Stimulated activated CD8-positive, alpha-beta memory T cell treated with anti-CD3 and anti-CD28 coated beads, Interleukin-12 subunit alpha, Interleukin-12 subunit beta, amount 100 ng/mL, for 24 hours (primary cell): ENCODE measurements around the gene EPHA8.

Source experiments
- DNase-seq: peaks from one replicate; pipeline ENCODE4 v3.0.0-alpha.2; 2020; ENCODE audit errors: extremely low read depth

EPHA8 gene

DNA sequence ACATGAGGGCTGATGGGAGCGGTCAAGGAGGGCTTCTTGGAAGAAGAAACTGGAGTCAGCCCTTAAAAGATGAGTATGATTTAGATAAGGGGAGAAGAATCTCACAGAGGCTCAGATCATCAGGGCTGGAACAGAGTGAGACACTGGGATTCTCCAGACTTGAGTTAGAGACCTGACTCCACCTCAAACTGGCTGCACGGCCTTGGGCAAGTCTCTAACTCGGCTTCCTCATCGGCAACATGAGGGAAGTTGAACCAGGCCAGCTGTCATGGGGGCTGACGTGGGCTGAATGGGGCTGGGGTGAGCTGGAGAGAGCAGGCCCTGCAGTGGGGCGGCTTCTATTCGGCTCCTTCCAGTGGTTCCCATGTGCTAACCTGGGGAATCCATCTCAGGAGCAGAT lies 82.6 kb downstream of the EPHA8 start:
- no peak for DNase-seq

DNA sequence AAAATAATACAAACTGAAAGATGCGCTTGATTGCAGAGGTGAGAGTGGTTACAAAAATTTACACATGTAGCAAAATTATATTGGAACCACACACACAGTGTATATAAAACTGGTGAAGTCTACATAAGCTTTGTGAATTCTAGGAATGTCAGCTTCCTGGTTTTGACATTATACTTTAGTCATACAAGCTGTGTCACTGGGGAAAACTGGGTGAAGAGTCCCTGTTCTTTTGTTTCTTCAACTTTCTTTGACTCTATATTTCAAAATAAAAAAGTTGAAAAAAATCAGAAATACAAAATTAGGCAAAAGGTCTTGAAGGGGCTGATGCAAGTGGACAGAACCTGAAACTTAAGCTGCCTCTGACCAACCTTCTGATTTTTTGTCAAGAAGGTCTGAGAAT lies 83.1 kb downstream of the EPHA8 start:
- DNase-seq: no peak

DNA sequence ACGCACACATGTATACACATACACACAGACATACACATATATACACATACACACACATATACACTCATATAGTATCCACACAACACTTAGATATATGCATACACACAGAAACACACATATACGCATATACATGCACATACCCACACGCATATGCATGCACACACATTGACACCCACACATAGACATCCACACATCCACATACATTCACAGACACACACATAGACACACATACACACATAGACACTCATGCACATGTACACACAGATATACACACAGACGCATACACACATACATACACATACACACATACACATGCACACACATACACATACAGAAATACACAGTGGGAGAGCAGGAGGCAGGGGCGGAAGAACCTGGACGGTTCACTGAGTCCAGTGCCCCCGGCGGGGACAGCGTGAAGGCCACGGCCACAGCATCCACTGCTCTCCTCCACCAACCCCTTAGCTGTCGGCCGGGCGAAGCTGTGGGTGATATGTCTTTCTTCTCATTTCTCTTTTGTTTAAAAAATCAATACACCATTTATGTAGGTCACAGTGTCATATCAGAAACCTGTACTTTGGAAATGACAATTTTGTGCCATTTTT lies 86.9 kb downstream of the EPHA8 start:
- no peak for DNase-seq

DNA sequence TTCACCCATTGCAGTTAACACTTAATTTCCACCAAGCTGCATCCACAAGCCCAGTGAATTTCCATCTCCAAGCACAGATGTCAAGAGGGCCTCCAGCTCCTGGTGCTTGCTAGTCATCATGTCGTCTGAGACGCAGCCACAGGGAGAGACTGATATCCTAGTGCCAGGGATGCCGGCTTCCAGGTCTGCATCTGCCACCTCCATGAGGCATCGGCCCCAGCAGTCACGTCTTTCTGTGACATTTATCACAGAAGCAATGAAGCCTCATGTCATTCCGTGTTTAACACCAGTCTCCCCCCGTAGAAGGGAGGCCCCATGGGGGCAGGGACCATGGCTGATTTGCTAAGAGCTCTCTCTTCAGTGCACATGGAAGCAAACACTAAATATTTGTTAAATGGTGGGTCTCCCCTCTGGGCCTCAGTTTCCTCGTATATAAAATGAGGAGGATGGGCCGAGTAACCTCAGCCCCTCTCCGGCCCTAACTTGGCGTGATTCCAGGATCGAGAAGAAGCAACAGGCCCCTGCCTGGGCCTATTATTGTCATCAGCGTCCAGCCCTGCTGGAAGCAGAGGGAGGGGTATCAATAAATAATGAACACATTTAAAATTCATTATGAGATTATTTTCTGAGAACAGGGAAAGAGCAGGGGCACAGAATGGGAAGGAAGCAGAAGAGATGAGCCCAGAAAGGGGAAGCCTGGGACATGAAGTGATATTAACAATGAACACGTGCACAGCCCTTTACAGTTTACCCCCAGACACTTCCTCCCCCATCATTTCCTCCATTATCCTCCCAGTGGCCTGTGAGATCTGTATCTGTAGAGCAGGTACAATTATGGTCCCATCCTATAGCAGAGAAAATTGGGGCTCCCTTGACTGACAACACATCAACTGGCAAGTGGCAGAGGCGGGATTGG lies 88.9 kb downstream of the EPHA8 start:
- no peak for DNase-seq

DNA sequence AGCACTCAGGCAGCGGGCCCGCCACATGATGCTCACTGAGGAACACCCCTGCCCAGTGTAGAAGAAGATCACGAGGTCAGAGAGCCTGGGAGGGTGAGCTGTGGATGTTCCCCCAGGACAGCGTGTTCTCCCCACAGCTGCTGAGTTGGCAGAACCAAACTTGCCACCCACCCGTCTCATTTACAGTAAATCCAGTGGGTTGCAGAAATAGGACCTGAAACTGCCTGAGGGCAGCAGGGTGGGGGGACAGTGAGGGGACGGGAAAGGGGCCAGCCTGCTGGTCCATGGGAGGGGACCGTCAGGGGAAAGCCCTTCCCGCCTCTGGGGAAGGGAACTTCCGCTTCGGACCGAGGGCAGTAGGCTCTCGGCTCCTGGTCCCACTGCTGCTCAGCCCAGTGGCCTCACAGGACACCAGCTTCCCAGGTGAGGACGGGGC lies 89.6 kb downstream of the EPHA8 start, which contains the start of gene C1QB:
Gene C1QB, plus strand, starts transcription at position 356 of the 436 bp plus-strand sequence. CDS start 6,227 bp downstream, outside the sequence.
- no peak for DNase-seq
